ENCODE measurements around the gene CNTNAP4.

The CNTNAP4 gene

DNA sequence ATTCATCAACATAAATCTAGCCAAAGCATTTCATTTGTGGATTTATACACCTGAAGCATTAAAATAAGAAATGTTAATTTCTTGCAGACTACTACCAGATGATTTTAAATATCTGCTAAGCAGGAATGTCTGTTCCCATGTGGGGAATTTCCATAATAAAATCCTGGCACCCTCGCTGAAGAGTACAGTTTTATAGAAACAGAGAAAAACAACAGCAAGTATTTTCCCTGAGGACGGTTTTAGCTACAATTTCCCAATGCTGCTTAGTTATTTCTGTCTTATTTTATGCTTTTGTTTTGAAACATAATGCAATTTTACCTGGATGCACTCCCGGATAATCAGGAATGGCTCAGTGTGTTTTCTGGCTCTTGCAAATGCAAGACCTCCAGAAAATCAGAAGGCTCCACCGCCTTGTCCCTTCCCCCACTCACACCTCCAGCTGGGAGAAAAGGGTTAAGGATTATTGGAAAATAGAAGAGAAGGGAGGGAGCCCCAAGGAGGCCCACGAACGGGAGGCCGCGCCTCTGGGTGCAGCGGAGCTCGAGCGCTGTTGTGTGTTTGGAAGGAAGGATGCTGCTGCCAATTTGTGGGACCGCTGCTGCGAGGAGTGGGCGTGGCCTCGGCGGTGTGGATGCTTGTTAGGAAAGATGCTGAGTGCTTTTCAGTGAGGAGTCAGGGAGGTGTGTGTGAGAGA lies at the start of gene CNTNAP4:
Gene CNTNAP4 (plus strand): TSS at position 657 of the 694 bp plus-strand sequence. CDS start 262 bp downstream, outside the sequence.
- no peak for DNase-seq

DNA sequence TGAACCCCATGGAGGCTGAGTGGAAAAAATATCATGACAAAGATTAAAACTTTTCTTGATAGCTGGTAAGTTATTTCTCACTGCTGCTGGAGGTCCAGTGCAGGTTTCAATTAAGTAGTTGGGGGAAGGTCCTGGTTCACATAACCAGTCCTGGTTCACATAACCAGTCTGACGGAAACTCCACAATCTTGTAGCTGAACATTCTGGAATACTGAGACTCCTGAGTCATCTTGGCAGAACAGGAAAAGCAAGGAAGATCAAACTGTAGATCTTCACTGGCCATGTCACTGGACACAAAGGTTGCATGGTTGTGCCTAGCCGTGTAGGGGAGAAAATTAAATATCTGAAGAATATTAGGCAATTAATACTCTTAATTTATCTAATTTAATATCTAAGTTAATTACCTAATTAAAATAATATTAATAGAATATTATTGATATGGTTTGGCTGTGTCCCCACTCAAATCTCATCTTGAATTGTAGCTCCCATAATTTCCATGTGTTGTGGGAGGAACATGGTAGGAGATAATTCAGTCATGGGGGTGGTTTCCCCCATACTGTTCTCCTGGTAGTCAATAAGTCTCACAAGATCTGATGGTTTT lies 48.6 kb upstream of the CNTNAP4 start:
- no peak for DNase-seq

DNA sequence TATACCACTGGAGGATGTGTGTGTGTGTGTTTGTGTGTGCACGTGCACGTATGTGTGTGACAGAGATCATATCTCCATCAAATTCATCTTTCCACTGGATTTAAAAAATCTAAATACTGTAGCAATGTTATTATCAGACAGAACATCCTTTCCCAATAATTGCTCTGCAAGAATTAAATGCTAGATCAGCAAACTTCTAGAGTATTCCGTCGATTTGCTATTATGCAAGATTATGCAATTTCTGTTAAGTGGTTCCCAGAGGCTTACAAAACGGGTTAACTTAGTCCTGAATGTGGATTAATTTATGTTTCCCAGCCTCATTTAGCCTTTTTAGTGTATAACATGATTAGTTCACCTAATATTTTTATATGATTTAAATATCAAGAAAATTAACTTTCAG lies 44.5 kb upstream of the CNTNAP4 start:
- DNase-seq: no peak

DNA sequence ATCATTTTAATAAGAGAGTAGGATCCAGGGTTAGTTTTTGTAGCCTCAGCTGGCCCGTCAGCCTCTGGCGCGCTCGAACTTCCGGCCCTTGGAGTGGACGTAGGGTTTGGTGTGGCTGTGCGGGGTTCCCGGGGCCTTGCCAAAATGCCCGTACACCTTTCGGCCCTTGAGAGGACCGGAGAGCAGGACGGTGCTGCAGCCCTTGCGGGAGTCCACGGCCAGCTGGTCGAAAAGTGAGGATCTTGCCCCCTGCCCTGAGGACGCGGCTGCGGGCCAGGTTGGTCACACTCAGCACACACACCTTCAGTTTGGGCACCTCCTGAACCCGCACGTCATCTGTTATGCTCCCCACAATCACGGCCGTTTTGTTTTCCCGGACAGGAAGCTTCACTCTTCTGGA lies 42.2 kb upstream of the CNTNAP4 start:
- DNase-seq: no peak

DNA sequence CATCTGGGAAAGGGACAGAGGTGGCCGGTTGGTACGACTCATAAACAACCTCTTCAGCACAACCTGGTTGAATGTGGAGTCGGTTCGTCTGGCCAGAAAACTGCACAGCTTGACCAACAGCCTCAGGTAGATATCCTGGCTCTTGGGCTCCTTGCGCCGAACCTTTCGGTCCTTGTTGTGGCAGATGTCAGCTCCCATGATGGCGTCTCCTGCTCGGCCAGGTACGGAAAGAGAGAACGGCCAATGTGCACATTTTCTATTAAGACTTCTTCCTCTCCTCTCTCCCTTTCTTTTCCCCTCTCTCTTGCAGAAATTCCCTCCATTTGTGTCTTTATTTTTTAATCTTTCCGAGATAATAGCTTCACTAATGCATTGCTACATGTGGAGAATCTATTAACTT lies 41.8 kb upstream of the CNTNAP4 start:
- DNase-seq: no peak

DNA sequence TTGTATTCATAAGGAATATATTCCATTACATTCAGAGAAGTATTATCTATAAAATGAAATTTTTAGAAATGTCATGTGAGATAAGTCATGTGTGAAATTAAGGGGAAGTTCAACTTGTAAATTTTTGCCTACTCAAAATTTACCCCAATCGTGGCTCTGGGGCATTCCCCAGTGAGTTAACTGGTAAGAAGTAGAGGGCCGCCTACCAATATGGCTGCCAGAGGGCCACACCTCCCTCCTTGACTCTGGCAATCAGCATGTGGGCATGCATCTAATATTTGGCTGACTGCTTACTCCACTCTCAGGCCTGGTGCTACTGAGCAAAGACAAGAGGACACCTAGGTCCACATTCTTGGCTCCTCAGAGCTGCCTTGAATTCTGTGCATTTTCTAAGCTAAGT lies 39.7 kb upstream of the CNTNAP4 start:
- DNase-seq: no peak

DNA sequence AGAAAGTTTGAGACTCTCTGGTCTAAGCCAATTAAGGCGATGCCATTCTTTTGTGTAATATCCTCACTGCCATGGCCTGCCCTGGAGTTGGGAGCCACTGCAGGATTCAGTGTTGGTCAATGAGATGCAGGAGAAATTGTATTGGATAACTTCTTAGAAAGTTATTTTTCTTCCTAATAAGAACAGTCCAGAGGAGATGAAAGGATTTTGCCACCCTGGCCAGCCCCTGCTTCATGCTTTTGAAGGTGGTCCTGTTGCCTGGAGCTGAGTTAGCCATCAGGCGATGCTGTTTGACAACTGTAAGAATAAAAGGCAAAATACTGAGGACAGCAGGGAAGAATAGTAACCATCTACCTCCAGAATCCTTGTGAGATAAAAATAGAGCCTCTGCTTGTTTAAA lies 35.4 kb upstream of the CNTNAP4 start:
- DNase-seq: no peak

DNA sequence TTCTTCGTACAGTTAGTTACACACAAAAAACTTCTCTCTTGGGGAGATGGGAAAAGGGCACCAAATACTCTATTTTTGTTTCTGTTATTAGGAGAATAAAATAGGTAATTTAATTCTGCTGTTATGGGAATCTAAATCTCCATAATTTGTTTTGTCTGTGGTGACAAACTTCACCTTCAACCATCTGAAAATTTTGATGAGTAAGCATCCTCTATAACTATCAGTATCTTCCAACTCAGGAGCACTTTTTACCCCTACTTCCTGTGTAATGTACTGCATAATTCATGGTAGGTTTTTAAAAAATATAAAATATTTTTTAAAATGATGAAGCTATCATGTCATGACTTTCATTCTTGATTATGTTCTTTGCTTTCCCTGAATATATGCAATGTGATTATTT lies 33.6 kb upstream of the CNTNAP4 start:
- no peak for DNase-seq

DNA sequence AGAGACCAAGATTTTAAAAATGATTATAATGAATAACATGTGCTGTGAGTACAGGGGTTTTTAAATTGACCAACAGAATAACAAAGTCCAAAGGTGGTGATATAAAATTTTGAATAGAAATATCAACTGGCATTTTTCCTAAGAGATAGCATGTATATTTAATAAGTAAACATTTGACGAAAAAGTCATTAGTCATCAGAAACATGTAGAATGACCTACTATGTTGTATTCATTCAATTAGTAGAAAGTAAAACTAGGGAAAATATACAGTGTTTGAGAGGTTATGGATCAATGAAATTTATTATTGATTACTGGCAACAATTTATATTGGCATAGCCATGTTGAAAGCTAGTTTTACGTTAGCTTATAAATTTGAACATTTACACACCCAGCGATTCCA lies 30.6 kb upstream of the CNTNAP4 start:
- no peak for DNase-seq

DNA sequence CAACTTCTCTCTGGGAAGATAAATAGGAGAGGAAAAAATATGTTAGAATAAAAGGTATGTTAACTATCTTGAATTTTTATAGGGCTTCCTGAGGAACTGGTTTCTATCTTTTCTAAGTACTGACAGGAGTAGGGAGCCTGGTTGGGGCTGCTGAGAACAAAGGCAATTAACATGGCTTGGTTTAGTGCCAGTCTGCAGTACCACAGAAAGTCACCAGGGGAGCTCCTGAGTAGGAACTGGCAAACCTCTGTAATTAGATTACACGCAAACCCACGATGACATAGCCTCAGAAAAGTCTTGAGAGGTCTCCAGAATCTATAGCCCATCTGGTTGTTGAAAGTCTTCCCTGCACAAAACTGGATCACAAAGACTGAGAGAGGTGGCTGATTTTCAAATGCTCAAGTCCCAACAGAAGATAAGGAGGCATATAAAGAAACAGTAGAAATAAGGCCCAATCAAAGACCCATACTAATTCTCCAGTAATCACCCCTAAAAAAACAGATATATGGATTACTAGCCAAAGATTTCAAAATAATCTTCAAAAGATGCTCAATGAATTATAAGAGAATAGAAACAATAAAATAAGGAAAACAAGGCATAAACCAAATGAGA lies 11.7 kb upstream of the CNTNAP4 start:
- no peak for DNase-seq

DNA sequence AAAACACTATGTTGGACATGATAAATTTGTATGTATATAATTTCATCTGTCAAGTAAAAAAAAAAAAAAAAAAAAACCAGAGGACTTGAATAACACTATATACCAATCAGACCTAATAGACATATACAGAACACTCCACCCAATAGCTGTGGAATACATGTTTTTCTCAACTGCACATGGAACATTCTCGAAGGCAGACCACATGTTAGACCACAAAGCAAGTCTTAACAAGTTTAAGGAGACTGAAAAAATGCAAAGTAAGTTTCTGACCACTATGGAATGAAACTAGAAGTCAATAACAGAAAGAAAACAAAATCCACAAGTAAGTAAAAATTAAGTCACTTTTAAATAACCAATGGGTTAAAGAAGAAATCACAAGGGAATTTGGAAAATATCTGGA lies 8.4 kb upstream of the CNTNAP4 start:
- no peak for DNase-seq

DNA sequence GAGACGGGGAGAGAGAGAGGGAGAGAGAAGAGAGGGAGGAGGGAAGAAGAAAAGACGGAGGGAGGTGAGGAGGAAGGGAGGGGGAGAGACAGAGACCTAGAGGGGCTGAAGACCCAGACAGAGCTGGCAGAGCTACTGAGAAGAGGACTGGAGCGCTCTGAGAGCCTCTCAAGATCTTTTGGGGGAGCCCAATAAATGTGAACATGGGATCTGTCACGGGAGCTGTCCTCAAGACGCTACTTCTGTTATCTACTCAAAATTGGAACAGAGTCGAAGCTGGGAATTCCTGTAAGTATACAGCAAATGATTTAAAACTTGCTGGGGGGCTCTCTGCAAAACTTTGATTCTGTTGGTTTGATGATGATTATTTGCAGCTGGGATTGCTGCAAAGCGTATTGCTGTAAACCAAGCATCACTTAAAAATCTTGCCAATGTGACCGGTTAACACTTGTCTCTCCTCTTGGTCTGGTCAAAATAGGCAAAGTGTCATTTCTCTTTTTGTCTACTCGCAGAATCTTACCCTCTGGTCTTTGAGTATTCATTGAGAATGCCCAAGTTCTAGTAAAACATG lies 344 bp downstream of the CNTNAP4 start:
- DNase-seq: no peak

DNA sequence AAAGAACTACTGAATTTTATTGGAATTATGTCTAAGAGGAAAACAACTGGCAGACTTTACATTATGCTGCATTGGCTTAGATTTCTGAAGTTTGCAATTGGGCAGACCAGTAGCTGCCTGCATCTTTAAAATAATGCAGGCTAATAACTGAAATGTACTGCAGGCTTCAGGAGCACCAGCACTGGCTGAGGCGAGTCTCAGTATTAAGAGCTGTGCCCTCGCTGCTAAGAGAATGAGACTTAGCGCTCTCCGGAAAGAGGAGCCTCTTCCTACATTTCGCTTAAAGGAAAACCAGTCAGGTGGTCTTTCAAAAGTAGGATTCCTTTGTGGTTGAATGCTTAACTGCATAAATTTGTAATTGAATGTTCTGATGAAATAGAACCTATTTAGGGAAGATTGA lies 885 bp downstream of the CNTNAP4 start:
- DNase-seq: no peak

DNA sequence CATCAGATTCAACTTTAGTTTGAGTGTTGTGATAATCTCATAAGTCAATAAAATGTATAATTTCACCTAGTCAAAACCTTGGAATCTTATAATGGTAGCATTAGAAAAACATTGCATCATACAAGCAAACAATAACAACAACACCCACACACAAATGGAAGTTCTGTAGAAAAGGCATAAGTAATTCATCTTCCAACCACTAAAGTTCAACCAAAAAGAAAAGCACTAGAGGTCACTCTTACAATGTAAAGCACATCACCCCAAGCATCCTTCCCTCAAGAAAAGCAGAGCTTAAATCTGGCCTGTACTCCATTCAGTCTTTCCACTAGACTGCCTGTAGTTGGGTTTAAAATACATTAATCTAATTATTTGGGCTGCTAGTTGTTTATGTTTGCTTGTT lies 1.8 kb downstream of the CNTNAP4 start:
- no peak for DNase-seq

DNA sequence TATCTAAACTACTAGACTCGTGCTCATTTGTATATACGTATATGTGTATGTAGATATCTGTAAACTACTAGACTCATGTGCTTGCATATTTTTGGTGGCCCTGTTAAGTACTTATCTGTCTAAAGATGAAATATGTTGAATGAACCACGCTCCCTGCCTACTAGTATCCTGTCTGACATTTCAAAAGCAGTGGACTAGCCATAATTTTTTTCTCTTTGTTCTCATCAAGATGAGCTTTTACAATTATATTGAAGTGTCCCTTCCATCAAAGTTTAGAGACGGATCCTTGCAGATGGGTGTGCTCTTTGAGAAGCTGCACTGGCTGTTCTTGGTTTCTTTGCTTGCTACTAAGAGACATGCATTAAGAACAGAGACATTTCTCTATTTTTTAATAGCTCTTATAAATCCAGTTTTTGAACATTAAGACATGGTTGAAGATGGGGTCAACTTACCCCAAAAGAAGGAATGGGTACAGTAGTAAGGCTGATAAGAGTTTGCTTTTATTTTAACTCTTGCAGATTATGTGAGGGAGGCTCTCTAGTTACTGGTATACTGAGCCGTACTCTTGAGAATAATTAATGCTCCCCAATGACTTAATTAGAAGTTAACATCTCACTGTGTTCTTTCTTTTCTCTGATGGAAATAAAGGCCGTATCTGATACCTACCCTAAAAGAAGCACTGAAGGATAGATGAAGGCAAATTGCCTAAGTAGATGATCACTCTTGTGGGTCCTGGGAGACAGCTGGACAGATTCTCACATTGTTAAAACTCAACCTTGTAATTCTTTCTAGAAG lies 3.4 kb downstream of the CNTNAP4 start:
- DNase-seq: no peak

DNA sequence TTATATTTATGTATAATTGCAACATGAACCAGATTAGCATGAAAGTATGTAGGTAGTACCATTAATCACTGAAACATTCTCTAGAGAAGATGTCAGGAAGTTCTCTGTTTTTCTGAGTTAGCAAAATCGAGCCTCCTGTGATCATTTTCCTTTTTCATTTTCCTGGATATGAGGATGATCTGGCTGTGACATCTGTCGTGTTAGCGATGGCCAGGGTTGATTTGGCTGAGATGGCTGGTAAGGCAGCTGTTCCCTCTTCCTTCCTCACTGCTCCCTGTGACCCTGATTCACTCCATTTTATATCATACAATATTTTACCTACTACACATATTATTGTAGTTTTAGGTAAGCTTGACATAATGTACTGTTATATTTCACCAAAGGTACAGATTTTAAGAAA lies 10.3 kb downstream of the CNTNAP4 start:
- no peak for DNase-seq

DNA sequence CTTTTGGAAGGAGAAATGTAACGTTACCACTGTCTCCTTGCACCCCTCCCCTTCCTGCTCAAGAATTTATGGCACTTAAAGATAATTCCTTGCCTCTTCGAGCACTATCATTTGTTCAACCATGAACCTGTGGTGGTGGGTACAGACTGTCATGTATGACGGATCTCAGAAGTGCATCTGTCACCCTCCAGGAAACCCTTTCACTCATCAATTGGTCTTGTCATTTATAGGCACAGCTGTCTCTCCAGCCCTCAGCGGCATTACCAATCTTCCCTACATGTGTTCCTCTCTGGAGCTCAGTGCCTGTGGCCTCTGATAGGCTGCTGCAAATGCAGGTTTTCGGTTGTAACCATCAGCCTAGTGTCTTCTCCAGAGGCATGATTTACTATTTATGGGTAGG lies 15.0 kb downstream of the CNTNAP4 start:
- DNase-seq: no peak

DNA sequence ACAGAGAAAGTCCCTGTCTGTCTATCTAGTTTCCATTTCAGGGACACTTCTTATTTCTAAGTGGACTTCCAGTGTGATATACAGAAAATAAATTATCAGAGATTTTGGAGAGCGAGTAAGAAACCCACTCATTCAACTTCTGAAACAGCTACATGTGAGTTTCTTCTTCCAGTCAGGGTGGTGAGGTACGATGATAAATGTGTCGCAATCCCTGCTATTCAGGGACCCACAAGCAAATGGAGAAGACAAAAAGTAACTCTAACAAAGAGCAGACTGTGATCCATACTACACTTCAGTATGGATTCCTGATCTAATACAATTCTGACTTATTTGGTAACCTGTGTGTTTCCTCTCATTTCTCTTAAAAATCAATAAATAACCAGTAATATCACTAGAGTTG lies 16.8 kb downstream of the CNTNAP4 start:
- DNase-seq: no peak

DNA sequence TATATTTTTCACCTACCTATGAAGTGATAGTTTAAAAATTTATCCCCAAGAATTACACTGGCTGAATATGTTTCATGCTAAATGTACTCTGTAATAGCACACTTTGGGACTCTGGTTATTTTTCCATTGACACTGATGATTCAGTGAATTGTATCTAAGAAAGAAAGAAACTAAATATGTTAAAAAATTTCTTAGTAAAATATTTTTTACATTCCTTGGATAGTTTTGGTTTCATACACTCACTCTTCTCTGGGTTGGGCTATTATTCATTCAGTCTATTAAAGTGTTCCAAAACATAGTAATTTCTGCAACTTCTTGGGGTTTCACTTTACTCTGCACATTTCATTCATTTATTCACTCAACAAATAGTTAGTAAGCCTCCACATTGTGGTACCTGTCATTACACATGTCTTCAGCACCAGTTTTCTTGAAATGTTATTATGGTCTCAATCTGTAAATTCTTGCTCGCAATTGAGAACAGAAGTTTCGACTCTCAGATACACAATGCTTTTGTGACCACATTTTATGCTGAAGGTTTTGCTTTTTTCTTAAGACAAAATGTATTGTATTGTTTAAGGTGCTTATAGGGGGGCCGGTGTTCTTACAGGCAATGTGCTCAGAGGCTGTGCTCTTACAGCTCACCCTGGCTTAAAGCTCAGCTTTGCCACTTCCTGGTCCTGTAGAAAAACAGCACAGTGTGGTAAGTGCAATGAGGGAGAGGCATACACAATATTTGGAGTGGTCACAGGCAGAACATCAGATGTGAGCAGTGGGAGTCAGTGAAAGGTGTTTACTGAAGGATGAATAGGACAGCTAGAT lies 17.4 kb downstream of the CNTNAP4 start:
- no peak for DNase-seq

DNA sequence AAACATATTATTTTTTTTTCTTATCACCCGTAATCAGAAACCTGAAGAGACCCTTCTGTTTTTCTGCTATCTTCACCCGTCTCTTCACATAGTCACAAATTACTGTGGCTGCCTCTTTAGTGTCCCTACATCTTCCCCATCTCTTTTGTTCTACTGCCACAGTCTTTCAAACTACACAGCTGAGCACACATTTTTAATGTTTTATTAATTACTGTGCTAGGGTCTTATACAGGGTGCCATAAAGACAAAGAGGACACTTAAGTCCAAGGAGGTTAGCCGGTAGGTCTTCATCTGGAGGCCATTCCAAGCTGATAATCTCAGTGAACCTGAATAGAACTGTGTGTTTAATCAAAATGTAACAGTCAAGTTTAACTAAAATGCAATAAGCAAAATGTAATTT lies 20.7 kb downstream of the CNTNAP4 start:
- DNase-seq: no peak

DNA sequence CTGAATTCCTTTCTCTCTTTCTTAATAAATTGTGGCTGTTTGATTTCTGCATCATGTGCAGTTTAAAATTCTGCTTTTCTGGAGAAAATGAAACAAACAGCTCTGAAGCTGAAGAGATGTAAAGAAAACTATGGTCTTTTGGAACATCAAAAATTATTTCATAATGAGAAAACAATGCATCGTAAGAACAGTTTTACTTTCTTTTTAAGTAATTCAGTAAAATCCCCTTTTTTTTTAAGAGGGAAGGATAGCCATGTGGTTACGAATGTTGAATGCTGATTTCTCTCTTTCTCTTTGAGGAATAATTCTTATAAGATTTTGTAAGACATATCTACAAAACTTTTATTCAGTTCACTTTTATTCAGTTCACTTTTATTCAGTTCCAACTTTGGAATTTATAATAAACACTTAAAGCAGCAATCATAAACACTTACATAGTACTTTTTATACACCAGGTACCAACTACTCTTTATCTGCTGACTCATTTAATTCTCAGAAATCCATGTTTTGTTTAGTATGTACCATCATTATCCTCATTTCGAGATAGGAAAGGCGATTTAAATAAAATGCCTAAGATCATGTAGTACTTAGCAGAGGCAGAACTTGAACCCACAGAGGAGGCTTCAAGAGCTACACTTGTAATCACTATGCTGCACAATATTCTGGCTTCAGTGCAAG lies 26.6 kb downstream of the CNTNAP4 start:
- no peak for DNase-seq
